ENCODE measurements around the gene ZBTB24.

The ZBTB24 gene

DNA sequence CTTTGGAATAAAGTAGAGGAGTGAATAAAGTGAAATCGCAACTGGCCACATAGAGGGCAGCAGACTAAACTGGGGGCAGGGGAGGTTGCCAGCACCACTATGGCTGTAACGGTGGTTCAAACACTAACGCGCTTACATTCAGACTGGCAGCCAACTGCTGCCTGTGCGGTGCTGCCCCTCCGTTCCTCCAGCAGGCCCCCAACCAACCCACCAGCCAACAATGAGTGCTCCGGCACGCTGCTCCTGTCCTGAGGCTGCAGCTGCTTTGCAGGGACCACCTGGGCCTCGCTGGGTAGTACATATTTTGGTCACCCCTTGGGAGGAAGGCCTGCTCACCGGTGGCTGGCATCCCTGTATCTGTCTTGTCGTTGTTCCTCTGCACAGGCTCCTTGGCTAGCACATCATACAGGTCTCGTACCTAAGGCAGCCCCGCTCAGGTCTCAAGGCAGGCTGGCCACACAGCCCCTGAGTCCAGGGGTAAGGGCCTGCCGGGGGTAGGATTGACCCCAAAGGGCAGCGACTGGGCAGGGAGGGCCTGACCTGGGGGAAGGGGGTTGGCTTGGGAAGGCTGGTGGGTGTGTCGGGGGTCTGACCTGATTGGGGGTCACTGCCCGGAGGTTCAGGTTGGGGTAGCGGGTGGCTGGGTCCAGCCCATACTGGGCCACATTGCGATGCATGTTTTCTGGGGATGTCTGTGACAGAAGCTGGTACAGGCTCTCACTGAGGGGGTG lies 33.8 kb downstream of the ZBTB24 start:
- no peak for DNase-seq

DNA sequence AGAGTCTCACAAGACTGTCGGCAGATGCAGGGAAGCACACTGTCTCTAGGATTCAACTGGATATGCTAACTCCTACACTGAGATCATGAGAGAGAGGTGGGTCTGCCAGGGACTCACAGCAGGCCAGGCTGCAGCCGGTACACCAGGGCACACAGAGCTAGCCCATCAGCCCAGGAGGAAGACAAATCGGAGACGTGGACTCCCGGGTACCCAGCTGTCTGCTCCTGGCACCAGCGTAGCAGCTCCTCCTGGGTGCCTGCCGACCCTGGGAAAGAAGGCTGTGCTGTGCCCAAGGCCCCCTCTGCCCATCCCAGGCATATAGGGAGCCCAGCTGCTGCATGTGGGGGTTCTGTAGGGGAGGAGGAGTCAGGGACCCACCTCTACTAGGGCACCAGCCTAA lies 34.4 kb downstream of the ZBTB24 start:
- DNase-seq: no peak

DNA sequence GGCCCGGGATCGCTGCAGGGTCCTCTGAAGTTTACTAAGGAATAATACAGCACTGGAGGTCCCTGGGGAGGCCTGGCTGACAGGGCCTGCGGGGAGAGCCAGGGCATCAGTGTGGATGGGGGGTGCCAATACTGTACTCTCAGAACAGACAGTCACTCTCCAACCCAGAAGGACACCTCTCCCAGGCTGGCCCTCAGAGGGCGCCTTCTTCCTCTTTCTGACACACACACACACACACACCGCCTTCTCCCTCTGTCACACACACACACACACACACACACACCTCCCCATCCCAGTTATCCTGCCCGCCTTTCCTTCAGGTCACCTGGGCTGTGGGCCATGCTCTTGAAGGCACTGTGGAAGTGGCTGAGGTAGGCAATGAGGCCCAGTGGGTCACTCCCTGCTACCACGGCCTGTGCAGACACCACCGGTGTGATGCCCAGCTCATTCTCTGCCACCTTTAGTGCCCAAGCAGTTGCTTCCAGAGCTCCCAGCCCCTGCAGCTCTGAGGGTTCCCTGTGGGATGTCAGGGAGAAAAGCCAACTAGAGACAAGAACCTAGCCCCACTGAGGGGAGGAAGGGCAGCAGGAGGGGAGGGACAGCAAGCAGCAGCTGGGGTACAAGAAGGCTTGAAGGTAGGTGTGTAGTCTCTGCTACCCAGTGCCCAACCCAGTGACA lies 35.0 kb downstream of the ZBTB24 start:
- DNase-seq: no peak

DNA sequence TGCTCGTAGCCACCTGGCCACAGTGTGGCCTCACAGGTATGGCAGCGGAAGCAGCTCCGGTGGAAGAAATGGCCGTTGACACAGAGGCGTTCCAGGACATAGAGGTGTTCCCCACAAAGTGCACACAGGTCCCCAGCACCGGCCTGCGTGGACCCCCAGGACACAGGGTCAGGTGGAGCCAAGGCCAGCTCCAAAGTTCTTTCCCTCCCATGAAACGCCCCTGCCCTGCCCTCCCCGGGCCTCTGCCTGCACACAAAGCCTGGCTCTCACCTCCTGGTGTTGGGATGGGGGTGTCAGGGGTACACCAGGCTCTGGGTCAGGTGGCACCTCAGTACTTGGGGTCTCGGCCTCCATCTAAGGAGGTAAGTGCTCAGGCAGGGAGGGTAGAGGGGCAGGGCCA lies 35.9 kb downstream of the ZBTB24 start:
- no peak for DNase-seq

DNA sequence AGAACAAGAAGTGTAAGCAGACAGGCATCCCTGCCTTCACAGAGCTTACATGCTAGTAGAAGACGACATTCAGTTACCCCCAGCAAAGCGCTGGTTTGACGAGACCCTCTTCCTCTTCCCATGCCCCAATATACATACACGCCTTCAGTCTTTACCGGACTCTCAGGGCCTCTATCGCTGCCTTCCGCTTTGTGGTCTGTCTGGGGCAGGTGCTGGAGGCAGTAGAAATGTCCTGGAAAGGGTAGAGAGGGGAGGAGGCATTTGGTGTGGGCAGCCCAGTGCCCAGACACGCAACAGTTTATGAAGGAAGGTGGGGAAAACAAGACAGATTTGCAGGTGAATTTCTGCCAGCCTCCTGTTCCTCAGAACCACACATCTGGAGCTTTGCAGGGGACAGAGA lies 36.5 kb downstream of the ZBTB24 start:
- DNase-seq: no peak

DNA sequence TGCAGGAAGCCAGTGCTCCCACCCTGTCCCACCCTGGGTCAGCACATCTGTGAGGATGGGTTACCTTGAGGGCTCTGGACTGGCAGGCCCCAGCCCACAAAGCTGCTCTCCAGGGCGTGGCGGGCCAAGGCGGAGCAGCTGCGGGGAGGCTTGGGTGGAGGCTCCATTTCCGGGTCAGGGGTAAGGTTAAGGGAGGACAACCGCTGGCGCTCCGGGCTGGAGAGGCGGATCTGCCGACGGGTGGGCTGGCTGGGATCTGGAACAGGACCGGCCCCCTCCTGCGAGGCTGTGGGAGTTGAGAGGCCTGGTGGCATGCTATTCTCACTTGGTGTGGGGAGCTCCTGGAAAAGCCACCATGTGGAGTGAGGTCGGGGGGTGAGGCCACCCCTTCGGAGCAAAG lies 36.9 kb downstream of the ZBTB24 start:
- no peak for DNase-seq

DNA sequence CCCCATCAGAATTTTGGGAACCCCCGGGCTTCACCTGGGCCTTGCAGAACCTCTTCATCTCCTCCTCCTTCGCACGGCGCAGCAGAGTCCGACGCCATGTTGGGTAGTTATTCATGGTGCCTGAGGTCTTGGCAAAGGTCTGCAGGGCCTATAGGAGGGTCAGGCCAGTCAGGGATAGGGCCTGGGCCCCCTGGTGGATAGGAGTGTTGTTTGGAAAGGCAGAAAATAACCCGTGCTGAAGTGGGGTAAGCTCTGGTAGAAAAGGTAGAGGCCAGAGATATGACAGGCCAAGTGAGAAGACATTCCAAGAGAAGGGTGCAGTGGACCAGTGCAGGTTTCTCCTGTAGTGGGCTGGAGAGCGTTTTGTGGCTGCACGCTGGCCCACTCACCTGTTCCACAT lies 37.6 kb downstream of the ZBTB24 start:
- no peak for DNase-seq

DNA sequence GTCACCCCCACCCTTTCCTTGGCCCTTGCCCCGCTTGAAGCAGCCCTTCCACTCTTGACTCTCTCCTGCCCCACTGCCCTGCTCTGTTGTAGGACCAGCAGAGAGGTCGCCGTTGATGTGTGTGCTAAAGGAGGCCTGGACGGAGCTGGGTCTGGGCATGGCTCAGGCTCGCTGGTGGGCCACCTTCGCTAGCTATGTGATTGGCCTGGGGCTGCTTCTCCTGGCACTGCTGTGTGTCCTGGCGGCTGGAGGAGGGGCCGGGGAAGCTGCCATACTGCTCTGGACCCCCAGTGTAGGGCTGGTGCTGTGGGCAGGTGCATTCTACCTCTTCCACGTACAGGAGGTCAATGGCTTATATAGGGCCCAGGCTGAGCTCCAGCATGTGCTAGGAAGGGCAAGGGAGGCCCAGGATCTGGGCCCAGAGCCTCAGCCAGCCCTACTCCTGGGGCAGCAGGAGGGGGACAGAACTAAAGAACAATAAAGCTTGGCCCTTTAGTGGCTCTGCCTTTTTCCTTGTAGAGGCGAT lies 39.5 kb downstream of the ZBTB24 start:
- no peak for DNase-seq

DNA sequence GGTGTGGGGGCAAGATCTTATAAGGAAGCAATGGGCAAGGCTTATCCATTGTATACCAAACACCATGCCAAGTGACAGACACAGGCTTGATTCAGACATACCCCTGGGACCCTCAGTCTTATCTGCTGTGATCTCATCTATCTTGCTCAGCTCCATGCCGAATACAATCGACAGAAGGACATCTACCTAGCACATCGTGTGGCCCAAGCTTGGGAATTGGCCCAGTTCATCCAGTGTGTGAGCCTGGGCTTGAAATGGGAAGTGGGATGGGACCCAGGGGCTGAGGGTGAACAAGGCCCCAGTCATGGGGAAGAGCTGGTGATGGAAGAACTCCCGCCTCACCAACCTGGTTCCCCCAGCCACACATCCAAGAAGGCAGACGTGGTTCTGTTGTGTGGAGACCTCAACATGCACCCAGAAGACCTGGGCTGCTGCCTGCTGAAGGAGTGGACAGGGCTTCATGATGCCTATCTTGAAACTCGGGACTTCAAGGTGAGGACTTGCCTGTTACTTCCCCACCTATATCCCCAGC lies 40.6 kb downstream of the ZBTB24 start:
- no peak for DNase-seq

DNA sequence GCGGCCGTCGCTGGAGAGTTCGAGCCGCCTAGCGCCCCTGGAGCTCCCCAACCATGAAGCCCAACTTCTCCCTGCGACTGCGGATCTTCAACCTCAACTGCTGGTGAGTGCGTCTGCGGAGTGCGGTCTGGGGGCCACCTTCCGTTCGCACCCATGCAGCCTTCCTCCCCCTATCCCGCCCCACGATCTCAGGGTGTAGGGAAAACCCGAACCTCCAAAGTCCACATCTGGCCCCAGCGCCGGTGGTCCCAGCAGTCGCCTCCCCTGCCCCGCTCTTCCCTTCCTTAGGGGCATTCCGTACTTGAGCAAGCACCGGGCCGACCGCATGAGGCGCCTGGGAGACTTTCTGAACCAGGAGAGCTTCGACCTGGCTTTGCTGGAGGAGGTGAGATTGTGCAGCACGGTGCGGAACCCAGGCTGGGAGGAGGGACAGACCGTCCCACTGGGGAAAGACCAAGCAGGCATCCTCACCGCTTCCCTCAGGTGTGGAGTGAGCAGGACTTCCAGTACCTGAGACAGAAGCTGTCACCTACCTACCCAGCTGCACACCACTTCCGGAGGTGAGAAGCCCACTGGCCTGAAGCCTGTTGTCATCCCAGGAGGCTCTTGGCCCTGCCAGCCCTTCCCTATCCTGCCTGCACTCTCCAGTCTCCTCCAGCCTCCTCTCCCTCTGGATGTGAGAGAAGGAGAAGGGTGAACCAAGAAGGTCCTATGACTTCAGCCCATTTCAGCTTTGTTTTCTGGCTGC lies 41.8 kb downstream of the ZBTB24 start:
- peak; percentile 30 for DNase-seq

DNA sequence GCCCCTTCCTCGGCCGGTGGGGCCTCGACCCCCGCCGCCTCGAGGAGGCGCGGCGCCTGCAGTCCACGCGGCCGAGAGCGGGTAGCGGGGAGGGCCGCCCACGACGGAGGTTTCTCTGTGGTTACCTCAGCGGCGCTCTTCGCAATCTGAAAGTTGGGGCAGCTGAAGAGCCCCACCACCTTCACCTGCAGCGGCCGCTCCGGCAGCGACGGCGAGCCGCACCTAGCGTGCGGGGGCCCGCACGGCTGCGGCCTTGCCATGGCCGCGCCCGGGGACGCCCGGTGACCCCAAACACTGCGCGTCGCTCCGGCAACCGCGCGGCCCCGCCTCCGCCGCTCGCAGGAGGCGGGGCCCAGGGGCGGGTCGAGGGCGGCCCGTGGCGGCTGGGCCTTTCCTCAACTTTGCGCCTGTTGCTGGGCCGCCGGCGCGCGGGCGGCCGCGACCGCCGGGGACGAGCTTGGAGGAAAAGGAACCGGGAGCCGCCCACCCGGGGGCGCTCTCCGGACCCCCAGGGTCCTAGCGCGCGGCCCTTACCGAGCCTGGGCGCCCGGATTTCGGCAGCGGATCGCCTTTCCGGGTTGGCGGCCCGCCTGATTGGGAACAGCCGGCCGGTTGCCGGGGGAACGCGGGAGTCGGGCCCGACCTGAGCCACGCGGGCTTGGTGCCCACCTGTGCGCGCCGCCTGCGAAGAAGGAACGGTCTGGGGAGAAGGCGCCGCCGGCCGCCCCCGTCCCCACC lies 42.5 kb downstream of the ZBTB24 start, which contains the start of the genes PPIL6 and SMPD2:
TSS of gene PPIL6 (minus strand) at position 298 of the 738 bp plus-strand sequence. CDS start at position 260, 38 bp downstream.
TSS of gene SMPD2 (plus strand) at position 394 of the 738 bp plus-strand sequence. CDS start 398 bp downstream, outside the sequence.
- DNase-seq: peak; percentile 67

DNA sequence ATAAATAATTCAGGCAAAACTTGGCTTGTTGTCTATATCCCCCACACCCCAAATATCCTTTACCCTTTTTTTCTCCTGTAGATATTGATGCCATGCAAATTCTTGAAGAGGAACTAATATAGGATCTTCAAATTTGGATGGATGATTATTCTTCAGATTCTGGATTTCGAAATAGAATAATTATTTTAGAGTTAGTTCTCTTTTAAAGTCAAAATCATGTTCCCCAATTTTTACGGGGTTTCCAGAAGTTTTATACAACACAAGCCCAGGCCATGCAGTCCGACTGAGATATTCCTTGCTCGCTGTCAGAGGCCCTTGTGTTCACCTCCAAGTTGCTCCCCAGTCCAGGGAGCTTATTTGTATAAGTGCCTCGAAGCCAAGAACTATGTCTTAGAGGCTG lies 47.0 kb downstream of the ZBTB24 start:
- DNase-seq: no peak

DNA sequence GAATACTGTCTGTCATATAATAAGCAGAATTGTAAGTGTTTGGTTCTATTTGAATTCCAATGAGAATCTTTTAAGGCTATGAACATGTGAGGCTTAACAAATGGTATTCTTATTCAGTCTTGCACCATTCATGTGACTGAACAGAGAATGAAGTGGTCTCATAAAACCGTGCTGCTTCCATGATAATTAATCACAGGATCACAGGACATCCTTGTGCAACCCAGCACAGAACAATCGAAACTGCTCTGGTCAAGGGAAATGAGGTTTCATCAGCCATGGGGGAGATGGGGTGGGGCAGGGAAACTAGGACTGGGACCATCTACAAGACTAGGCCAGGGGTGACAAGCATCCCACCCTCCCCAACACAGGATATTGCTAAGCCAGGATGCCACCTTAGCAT lies 48.6 kb downstream of the ZBTB24 start:
- DNase-seq: no peak

DNA sequence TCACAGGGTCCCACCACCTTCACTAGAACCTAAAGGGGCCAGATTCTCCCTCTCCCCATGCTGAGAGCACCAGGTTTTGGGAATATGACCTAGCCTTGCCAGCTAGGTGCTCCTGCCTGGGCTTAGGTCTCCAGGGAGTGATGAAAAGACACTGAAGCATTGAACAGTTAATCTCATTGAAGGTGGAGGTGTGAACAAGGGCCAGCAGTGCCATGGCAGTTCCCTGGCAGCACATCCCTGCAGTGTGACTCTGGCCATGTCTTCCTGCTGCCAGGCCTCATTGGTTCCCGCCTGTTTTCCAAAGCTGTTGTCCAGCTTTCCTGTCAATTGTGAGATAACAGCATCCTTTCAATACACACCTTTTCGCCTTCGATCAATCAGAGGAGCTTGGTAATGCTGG lies 53.5 kb downstream of the ZBTB24 start:
- DNase-seq: no peak

DNA sequence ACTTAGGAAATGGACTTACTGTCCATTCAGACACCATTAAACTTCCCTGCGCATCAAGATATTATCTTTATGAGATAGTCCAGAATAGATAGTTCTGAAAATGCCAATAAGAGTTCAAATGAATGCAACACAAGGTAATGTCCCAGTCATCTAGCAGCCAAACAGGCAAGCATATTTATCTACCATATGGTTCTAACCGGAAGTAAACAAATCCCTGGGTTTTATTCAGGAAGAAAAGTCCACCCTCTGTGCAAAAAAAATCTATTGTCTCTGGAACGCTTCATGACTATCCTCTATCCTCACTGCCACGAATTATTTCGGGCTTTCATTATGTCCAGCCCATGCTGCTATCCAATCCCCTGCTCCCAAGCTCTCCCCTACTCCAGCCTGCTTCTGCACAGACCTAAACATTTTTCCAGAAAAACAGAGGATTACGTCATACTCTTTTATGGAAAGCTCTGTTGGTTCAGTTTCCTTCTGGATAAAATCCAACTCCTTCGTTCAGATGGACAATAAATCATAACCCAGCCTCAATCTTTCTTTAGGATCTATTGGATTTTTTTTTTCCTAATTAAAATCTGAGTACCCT lies 54.0 kb downstream of the ZBTB24 start:
- DNase-seq: no peak

DNA sequence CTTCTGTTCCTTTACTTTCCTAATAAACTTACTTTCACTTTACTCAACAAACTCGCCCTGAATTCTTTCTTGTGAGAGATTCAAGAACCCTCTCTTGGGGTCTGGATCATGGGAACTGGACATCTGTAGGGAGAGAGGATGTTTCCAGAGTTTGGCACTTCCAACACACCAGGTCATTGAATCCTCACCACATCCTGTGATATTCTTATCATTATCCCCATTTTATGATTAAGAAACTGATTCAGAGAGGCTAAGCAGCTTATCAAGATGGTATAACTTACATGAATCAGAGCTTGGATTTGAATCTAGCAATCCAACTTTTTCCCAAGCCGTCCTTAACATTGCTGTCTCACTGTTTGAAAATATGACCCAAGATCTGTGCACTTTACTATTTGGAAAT lies 58.1 kb downstream of the ZBTB24 start:
- DNase-seq: no peak

DNA sequence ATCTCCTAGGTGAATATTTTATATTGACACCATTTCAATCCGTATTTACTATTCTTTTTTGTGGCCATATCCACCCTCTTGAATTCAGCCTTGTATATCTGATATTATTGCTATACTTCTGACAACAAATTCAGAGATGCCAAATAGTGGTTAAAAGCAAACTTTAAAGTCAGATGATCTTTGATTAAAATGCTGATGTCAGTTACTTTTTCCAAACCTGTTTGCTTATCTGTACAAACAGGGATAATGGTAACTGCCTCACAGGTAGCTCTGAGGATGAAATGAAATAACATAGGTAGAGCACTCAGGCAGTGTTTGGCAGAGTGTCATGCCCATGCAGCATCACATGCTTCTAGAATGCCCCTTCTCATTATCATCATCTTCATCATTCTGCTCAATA lies 61.8 kb downstream of the ZBTB24 start:
- DNase-seq: no peak

DNA sequence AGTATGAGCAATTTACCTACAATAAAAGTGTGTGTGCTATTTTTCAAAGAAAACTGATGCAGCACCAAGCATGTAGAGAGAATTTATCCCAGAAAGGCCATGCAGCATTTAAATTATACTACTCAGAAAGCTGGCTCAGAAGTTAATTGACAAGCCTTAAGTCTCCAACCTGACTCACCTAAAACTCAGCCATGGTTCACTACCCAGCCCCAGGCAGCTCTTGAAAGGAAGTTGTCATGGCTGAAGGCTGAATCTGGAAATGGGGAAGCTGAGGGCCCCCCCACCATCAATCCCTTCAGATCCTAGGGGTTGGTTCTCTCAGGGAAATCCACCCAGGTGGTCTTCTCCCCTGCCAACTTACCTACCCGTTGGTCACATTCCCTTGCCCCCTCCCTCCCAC lies 62.3 kb downstream of the ZBTB24 start:
- DNase-seq: no peak

DNA sequence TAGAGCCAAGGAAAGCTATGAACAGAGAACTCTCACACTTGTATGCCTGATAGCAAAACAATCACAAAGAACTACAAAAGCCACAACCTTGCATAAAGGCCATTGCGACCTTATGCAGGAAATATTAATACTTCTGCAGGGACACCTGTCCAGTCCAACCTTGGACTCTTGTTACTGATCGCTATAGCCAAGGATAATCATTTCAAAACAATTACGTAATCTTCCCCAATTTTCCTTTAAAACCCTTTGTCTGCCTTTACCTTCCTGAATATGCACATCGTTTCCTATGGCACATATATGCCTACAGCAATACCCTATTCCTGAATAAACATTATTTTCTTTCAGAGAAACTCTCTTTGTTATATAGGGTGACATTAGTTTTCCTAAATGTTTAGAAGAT lies 65.4 kb downstream of the ZBTB24 start:
- DNase-seq: no peak

Data from DMS79 (cell line).